ENCODE data around the gene RFC4. TPM values are rescaled to one million over a fixed set of nuclear protein-coding genes. Genes with fewer than 3 reads are reported as not detected.

The RFC4 gene
- total and polyA plus RNA-seq, 9 of the 15 experiments (the other 6 are each of a cell fraction or from before 2014, with no cell fraction given): 105 to 227 (median 180) TPM

GRCh38 chr3:186783058-186783730 lies 23.1 kb downstream of the RFC4 start, which contains the start of gene EIF4A2 (continued):
- TF ChIP-seq XRCC4 (IDR thresholded peaks at IDR 0.05; ENCODE audit: extremely low read depth, insufficient read depth, insufficient read length) (no peak), TARDBP (IDR thresholded peaks at IDR 0.05) (no peak; the same call in none of the 2 replicates), KDM2B (CRISPR knock-in tag; IDR thresholded peaks at IDR 0.05) (no peak), SAP30 (IDR thresholded peaks at IDR 0.05; ENCODE audit: borderline replicate concordance, insufficient read depth, low read depth, low read length, poor library complexity, severe bottlenecking) (no peak), ZBTB2 (IDR thresholded peaks at IDR 0.05) (peak; percentile 63), ESRRB (CRISPR knock-in tag; IDR thresholded peaks at IDR 0.05; ENCODE audit: borderline replicate concordance) (no peak), HNRNPLL (IDR thresholded peaks at IDR 0.05; ENCODE audit: low read depth, low read length, poor library complexity, severe bottlenecking) (peak; percentile 93), FOXA1 (IDR thresholded peaks at IDR 0.05; ENCODE audit: borderline replicate concordance) (no peak), ZBTB26 (CRISPR knock-in tag; IDR thresholded peaks at IDR 0.05) (no peak; the same call in 1 of the 2 replicates), POLR2AphosphoS2 (IDR thresholded peaks at IDR 0.05; ENCODE audit: low read length) (peak; percentile 95; the same call in 1 of the 2 replicates), PHTF2 (CRISPR knock-in tag; IDR thresholded peaks at IDR 0.05) (no peak), COPS2 (conservative IDR thresholded peaks at IDR 0.05) (no peak), CCNT2 (IDR thresholded peaks at IDR 0.05; ENCODE audit: borderline replicate concordance, extremely low read depth, insufficient read length, low read depth, low read length) (peak; percentile 83), RBM17 (IDR thresholded peaks at IDR 0.05; ENCODE audit: borderline replicate concordance, low read depth, low read length) (no peak), KLF6 (CRISPR knock-in tag; IDR thresholded peaks at IDR 0.05; ENCODE audit: borderline replicate concordance) (no peak), ZNF740 (CRISPR knock-in tag; IDR thresholded peaks at IDR 0.05) (no peak), ZNF740 (tag; IDR thresholded peaks at IDR 0.05) (no peak), NCOA6 (IDR thresholded peaks at IDR 0.05) (no peak), LCOR (CRISPR knock-in tag; IDR thresholded peaks at IDR 0.05) (no peak; the same call in 1 of the 2 replicates), TCFL5 (CRISPR knock-in tag; conservative IDR thresholded peaks at IDR 0.05) (no peak), ZBTB49 (CRISPR knock-in tag; IDR thresholded peaks at IDR 0.05; ENCODE audit: borderline replicate concordance) (no peak), EP400 (IDR thresholded peaks at IDR 0.05) (peak; percentile 98), ZNF121 (CRISPR knock-in tag; conservative IDR thresholded peaks at IDR 0.05) (no peak), KHSRP (IDR thresholded peaks at IDR 0.05) (no peak)

All from K562 (cell line).